ENCODE data around the gene CLDN11.

Gene CLDN11

GRCh38 chr3:170450039-170450438, 31.4 kb downstream of the CLDN11 start:
- no peak overlapping the region for H3K9ac ChIP-seq (ENCODE audit: low read depth, low read length)
- no peak overlapping the region for H3K27ac ChIP-seq (ENCODE audit: low read depth, low read length)
- H3K36me3 ChIP-seq (ENCODE audit: insufficient read depth, low read length), result no peaks in the 10 kb centered on the region
- 94% methylated on average over 2 of the region's 2 CpGs for WGBS
- H3K27me3 ChIP-seq (ENCODE audit: insufficient read depth, low read length), result no peaks in the 10 kb centered on the region
- no peaks in the 10 kb centered on the region for H3K9me3 ChIP-seq (ENCODE audit: insufficient read depth, low read depth, low read length)
- no peak overlapping the region for H3K4me3 ChIP-seq (ENCODE audit: low read length)
- H3K4me1 ChIP-seq (ENCODE audit: insufficient read depth, low read length), result no peaks in the 10 kb centered on the region

DNA sequence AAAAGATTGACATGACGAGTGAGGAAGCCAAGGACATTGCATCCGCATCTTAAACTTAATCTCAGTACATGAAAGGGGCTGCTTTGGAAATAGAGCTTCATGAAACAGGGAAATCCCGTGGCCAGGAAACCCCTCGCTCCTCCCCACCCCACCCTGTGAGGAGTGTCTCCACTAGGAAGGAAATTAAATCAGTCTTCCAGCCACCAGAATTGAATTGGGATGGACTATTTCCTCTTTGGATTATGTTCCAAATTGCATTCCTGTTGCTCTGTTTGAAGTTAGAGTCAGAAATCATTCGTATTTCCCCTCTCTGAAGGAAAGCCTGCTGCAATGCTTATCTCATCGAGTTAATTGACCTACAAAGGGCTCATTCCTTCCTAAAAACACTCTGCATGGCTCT, 35.8 kb downstream of the CLDN11 start:
- no peak overlapping the region for H3K4me3 ChIP-seq (ENCODE audit: low read length)
- H3K27ac ChIP-seq (ENCODE audit: low read depth, low read length), result no peak overlapping the region
- H3K9me3 ChIP-seq (ENCODE audit: insufficient read depth, low read depth, low read length), result no peaks in the 10 kb centered on the region
- no peaks in the 10 kb centered on the region for H3K27me3 ChIP-seq (ENCODE audit: insufficient read depth, low read length)
- no peaks in the 10 kb centered on the region for H3K4me1 ChIP-seq (ENCODE audit: insufficient read depth, low read length)
- H3K36me3 ChIP-seq (ENCODE audit: insufficient read depth, low read length), result no peaks in the 10 kb centered on the region
- WGBS, result 91% methylated on average over 5 of the region's 6 CpGs
- no peak overlapping the region for H3K9ac ChIP-seq (ENCODE audit: low read depth, low read length)

DNA sequence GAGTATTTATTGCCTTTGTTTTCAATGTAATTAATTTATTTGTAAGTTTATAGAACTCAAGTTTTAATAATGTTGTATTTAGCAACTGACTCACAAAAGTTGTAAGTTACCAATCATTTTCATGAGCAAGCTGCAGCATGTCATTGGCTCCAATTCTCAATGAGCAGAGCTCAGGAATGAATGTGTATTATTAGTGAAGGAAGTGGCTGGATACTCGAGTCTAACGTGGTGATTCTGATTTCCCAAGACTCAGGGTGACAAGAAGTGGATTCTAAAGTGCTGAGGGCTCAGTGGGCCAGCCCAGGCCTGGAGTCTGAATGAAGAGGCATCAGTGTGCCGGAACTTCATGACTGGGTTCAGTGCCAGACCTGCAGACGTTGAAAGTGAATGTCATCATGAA, 39.6 kb downstream of the CLDN11 start:
- 89% methylated on average over 4 of the region's 4 CpGs for WGBS
- Histone ChIP-seq H3K4me1 (ENCODE audit: insufficient read depth, low read length) (no peaks in the 10 kb centered on the region), H3K27me3 (ENCODE audit: insufficient read depth, low read length) (no peaks in the 10 kb centered on the region), H3K36me3 (ENCODE audit: insufficient read depth, low read length) (no peaks in the 10 kb centered on the region), H3K27ac (ENCODE audit: low read depth, low read length) (no peak overlapping the region), H3K4me3 (ENCODE audit: low read length) (no peak overlapping the region), H3K9me3 (ENCODE audit: insufficient read depth, low read depth, low read length) (no peaks in the 10 kb centered on the region), H3K9ac (ENCODE audit: low read depth, low read length) (no peak overlapping the region)

- Histone ChIP-seq H3K4me1 (ENCODE audit: insufficient read depth, low read length) (peaks cover 19% of the 10 kb centered on the region), H3K4me3 (ENCODE audit: low read length) (no peak overlapping the region), H3K27ac (ENCODE audit: low read depth, low read length) (no peak overlapping the region), H3K27me3 (ENCODE audit: insufficient read depth, low read length) (no peaks in the 10 kb centered on the region), H3K9me3 (ENCODE audit: insufficient read depth, low read depth, low read length) (no peaks in the 10 kb centered on the region), H3K36me3 (ENCODE audit: insufficient read depth, low read length) (no peaks in the 10 kb centered on the region), H3K9ac (ENCODE audit: low read depth, low read length) (no peak overlapping the region)
- 80% methylated on average over 4 of the region's 4 CpGs for WGBS
These were observed 44.3 kb downstream of the CLDN11 start for GRCh38 chr3:170463011-170463410.

GRCh38 chr3:170465955-170466354, 47.3 kb downstream of the CLDN11 start:
- H3K9ac ChIP-seq (ENCODE audit: low read depth, low read length), result no peak overlapping the region
- H3K27me3 ChIP-seq (ENCODE audit: insufficient read depth, low read length), result no peaks in the 10 kb centered on the region
- H3K4me1 ChIP-seq (ENCODE audit: insufficient read depth, low read length), result peaks cover 24% of the 10 kb centered on the region
- 90% methylated on average over 3 of the region's 3 CpGs for WGBS
- H3K27ac ChIP-seq (ENCODE audit: low read depth, low read length), result no peak overlapping the region
- H3K36me3 ChIP-seq (ENCODE audit: insufficient read depth, low read length), result no peaks in the 10 kb centered on the region
- no peaks in the 10 kb centered on the region for H3K9me3 ChIP-seq (ENCODE audit: insufficient read depth, low read depth, low read length)
- H3K4me3 ChIP-seq (ENCODE audit: low read length), result no peak overlapping the region

DNA sequence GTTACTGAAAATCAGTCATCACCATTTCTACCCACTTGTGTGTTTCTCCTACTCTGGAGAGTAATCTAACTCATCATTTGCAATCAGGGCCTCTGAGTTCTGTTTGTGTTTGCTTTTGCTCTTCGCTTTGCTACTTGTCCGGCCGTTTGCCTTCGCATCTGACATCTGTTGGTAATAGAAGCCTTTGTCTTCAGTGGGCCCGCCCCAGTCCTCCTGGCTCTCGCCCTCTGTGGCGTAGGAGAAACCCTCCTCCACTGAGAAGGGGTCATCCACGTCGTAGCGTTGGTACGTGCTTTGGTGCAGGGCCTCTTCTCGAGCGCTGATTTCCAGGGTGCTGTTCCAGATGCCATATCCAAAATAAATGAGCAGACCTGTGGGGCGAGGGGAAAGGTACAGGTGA, 48.3 kb downstream of the CLDN11 start:
- WGBS, result 79% methylated on average over 14 of the region's 14 CpGs
- no peak overlapping the region for H3K27ac ChIP-seq (ENCODE audit: low read depth, low read length)

DNA sequence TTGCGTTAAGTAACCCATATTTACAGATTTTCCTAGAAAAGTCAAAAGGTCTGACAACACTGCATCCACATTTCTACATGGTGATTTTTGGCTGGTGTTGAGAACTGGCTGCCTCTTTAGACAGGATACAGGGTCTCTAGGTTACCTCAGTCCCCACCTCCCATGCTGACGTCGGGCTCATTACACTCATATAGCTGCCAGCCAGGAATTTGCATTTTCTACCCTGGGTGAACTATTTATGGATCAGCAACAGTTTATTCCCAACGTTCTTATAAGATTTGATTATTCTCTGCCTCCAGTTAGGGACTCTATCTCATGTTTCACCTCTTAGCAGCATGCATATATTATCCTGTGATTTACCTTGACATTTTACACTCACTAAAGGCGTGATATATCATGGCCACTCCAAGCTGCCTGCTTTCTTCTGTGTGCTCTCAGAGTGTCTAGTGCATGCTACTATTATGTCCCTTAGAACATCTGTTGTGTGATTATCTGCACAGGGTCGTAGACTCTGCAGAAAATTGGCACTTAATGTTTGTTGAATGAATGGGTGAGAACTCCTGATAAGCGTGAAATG, 49.0 kb downstream of the CLDN11 start:
- H3K36me3 ChIP-seq (ENCODE audit: insufficient read depth, low read length), result no peaks in the 10 kb centered on the region
- no peaks in the 10 kb centered on the region for H3K9me3 ChIP-seq (ENCODE audit: insufficient read depth, low read depth, low read length)
- H3K9ac ChIP-seq (ENCODE audit: low read depth, low read length), result no peak overlapping the region
- 88% methylated on average over 6 of the region's 7 CpGs for WGBS
- no peaks in the 10 kb centered on the region for H3K27me3 ChIP-seq (ENCODE audit: insufficient read depth, low read length)
- no peak overlapping the region for H3K27ac ChIP-seq (ENCODE audit: low read depth, low read length)
- no peak overlapping the region for H3K4me3 ChIP-seq (ENCODE audit: low read length)
- peaks cover 24% of the 10 kb centered on the region for H3K4me1 ChIP-seq (ENCODE audit: insufficient read depth, low read length)

More for the DNA sequence above, 48.3 kb downstream of the CLDN11 start:
- Histone ChIP-seq H3K27me3 (ENCODE audit: insufficient read depth, low read length) (no peaks in the 10 kb centered on the region), H3K4me1 (ENCODE audit: insufficient read depth, low read length) (peaks cover 24% of the 10 kb centered on the region), H3K9ac (ENCODE audit: low read depth, low read length) (no peak overlapping the region), H3K36me3 (ENCODE audit: insufficient read depth, low read length) (no peaks in the 10 kb centered on the region), H3K9me3 (ENCODE audit: insufficient read depth, low read depth, low read length) (no peaks in the 10 kb centered on the region), H3K4me3 (ENCODE audit: low read length) (no peak overlapping the region)

- no peak overlapping the region for H3K27ac ChIP-seq (ENCODE audit: low read depth, low read length)
- no peaks in the 10 kb centered on the region for H3K27me3 ChIP-seq (ENCODE audit: insufficient read depth, low read length)
- H3K4me3 ChIP-seq (ENCODE audit: low read length), result no peak overlapping the region
- H3K36me3 ChIP-seq (ENCODE audit: insufficient read depth, low read length), result no peaks in the 10 kb centered on the region
- H3K4me1 ChIP-seq (ENCODE audit: insufficient read depth, low read length), result peaks cover 28% of the 10 kb centered on the region
- no peaks in the 10 kb centered on the region for H3K9me3 ChIP-seq (ENCODE audit: insufficient read depth, low read depth, low read length)
- 82% methylated on average over 5 of the region's 5 CpGs for WGBS
- no peak overlapping the region for H3K9ac ChIP-seq (ENCODE audit: low read depth, low read length)
These were observed 50.7 kb downstream of the CLDN11 start for GRCh38 chr3:170469151-170470062.

DNA sequence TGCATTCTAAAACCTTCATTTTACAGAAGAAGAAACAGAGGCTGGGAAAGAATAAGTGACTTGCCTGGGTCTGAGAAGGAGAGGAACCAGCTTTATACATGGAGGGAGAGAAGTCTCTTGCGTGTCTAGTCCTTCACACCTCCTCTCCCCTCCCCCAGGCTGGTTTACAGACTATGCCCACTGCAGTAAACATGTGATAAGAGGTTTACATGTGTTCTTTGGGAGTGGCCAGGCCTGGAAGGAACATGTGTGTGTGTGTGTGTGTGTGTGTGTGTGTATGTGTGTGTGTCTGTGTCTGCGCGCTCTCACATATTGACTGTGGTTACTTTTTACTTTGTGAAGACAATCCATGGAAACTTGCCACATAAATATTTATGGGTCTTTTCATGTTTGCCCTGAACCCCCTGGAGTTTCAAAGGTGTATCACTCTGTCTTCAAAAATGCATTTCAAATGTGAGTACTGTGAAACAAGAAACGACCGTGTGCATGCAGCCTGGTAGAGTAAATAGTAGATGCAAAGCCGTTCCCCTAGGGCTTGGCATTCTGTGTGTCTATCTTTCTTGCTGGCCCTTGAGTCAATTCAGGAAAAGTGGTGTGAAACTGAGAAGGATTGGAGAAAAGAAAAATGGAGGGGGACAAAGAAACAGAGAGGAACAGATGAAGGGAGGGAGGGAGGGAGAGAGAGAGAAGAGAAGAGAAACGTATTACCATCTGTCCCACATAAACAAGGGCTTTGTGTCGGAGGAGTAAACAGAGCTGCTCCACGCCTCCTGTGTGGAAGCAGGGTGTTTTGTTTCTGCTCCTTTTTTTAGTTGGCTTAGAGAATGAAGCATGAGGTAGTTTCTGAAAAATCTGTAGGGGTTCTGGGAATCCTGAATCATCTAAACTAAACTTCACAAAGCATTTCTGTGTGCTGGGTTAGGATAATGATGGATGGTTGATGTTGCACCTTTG, 51.7 kb downstream of the CLDN11 start:
- H3K27me3 ChIP-seq (ENCODE audit: insufficient read depth, low read length), result no peaks in the 10 kb centered on the region
- 76% methylated on average over 7 of the region's 9 CpGs for WGBS
- no peak overlapping the region for H3K4me3 ChIP-seq (ENCODE audit: low read length)

DNA sequence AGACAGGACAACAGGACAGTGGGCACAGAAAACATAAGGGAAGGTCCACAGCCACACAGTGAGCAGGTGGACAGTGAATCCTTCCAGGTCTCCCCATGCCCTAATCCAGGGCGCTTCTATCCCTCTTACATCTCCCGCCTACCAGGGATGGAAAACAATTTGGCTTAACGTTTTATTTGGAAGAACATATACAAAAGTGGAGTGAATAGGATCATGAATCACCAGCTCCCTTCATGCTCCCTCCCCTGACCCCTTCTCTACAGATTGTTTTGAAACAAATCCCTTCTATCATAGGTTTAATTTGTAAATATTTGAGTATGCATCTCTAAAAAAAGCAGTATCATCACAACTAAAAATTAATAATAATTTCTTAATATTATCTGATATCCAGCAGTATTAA, 52.5 kb downstream of the CLDN11 start:
- Histone ChIP-seq H3K9me3 (ENCODE audit: insufficient read depth, low read depth, low read length) (no peaks in the 10 kb centered on the region), H3K4me1 (ENCODE audit: insufficient read depth, low read length) (peaks cover 14% of the 10 kb centered on the region), H3K36me3 (ENCODE audit: insufficient read depth, low read length) (no peaks in the 10 kb centered on the region), H3K27me3 (ENCODE audit: insufficient read depth, low read length) (no peaks in the 10 kb centered on the region), H3K9ac (ENCODE audit: low read depth, low read length) (no peak overlapping the region), H3K4me3 (ENCODE audit: low read length) (no peak overlapping the region), H3K27ac (ENCODE audit: low read depth, low read length) (no peak overlapping the region)
- 100% methylated on average over 1 of the region's 3 CpGs for WGBS

More for the DNA sequence above, 51.7 kb downstream of the CLDN11 start:
- Histone ChIP-seq H3K9me3 (ENCODE audit: insufficient read depth, low read depth, low read length) (no peaks in the 10 kb centered on the region), H3K27ac (ENCODE audit: low read depth, low read length) (no peak overlapping the region), H3K4me1 (ENCODE audit: insufficient read depth, low read length) (peaks cover 21% of the 10 kb centered on the region), H3K36me3 (ENCODE audit: insufficient read depth, low read length) (no peaks in the 10 kb centered on the region), H3K9ac (ENCODE audit: low read depth, low read length) (no peak overlapping the region)

DNA sequence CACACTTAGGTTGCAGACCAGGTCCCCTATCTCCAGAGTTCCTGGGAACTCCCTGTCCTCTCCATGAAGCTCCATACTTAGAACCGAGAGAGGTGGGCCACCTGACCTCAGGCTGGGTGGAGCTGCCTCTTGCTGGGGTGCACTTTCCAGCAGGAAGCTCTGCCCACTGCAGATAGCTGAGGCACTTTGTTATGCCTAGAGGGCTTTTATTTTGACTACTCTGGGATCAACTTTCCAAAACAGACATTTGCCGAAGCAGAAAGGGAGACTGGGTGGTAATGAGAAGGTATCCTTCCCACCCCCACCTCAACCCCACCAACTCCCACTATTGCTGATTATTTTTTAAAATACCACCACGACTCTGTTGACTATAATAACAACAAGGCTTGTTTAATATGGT, 54.7 kb downstream of the CLDN11 start:
- Histone ChIP-seq H3K27me3 (ENCODE audit: insufficient read depth, low read length) (no peaks in the 10 kb centered on the region), H3K9ac (ENCODE audit: low read depth, low read length) (no peak overlapping the region), H3K4me1 (ENCODE audit: insufficient read depth, low read length) (peaks cover 15% of the 10 kb centered on the region), H3K36me3 (ENCODE audit: insufficient read depth, low read length) (no peaks in the 10 kb centered on the region), H3K27ac (ENCODE audit: low read depth, low read length) (no peak overlapping the region), H3K4me3 (ENCODE audit: low read length) (no peak overlapping the region), H3K9me3 (ENCODE audit: insufficient read depth, low read depth, low read length) (no peaks in the 10 kb centered on the region)
- WGBS, result 80% methylated on average over 2 of the region's 3 CpGs

Data from HUES64 (cell line).